Measurements from ENCODE around the gene KRTAP12-1.
"Not testable (repeated sequence)": the region's sequence is repeated elsewhere in the genome, so short reads cannot be mapped to it uniquely, and the experiment has no call there.

Gene KRTAP12-1

DNA sequence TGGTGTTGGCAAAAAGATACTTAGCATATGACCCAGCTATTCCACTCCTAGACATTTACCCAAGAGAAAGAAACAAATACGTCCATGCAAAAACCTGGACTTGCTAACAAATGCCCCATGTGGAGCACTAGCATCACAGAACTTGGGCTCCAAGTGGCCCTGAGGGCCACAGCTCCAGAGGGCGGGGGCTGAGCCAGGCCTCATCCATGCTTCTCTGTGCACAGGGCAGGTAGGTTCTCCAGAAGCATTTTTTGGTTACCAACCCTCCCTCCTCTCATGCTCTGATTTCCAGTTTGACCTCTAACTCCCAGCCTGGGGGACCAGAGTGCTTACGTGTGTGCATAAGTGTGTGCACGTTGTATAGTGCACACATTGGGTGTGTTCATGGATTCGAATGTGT is 17.3 kb downstream of the KRTAP12-1 start:
- no peak for DNase-seq

DNA sequence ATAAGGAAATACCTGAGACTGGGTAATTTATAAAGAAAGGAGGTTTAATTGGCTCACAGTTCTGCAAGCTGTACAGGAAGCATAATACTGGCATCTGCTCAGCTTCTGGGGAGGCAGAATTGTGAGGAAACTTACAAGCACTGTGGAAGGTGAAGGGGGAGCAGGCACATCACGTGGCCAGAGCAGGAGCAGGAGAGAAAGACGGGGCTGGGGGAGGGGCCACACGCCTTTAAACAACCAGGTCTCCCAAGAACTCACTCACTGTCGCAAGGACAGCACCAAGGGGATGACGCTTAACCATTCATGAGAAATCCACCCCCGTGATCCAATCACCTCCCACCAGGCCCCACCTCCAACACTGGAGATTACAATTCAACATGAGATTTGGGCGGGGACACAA is 20.4 kb downstream of the KRTAP12-1 start:
- not testable (repeated sequence) for DNase-seq

DNA sequence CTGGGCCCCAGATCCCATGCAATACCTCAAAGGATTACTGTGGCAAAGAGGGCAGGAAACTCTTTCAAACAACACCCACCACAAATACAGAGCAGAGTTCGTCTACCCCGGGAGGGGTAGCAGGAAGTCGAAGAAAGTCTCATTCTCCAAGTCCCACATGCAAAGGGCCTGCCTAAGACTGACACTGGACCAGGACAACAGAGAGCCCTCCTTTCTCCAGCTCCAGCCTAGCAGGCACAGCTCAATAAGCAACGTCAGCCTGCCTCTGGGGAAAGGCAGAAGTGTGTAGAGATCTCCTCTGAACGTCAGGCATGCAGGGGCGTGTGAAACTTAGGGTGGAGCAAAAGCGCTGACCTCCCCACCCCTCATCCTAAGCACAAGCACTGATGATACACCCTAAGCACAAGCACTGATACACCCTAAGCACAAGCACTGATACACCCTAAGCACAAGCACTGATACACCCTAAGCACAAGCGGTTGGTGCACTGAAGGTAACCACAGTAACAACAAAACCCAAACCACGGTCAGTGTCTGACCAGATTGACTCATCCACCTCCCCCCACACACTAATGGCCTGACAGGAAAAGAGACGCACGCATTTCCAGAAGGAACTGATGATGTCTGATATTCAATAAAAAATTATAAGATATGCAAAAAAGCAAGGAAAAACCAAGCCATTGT is 22.9 kb downstream of the KRTAP12-1 start:
- no peak for DNase-seq

DNA sequence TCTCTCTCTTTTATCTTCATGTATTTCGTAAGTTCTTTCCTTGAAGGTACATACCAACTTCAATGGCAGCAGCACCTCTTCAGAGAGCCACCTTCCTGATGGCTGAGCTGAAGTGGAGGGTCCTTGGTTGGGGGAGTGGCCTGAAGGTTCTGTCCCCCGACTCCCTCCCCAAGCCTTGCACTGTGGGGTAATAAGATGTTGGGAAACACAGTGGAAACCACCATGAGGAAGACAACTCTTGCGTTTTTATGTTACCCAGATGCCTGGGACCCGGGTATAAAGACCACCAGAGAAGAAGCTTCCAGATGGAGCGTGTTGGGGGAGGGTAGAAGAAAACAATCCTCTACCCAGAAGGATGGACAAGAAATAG is 23.4 kb downstream of the KRTAP12-1 start:
- no peak for DNase-seq

DNA sequence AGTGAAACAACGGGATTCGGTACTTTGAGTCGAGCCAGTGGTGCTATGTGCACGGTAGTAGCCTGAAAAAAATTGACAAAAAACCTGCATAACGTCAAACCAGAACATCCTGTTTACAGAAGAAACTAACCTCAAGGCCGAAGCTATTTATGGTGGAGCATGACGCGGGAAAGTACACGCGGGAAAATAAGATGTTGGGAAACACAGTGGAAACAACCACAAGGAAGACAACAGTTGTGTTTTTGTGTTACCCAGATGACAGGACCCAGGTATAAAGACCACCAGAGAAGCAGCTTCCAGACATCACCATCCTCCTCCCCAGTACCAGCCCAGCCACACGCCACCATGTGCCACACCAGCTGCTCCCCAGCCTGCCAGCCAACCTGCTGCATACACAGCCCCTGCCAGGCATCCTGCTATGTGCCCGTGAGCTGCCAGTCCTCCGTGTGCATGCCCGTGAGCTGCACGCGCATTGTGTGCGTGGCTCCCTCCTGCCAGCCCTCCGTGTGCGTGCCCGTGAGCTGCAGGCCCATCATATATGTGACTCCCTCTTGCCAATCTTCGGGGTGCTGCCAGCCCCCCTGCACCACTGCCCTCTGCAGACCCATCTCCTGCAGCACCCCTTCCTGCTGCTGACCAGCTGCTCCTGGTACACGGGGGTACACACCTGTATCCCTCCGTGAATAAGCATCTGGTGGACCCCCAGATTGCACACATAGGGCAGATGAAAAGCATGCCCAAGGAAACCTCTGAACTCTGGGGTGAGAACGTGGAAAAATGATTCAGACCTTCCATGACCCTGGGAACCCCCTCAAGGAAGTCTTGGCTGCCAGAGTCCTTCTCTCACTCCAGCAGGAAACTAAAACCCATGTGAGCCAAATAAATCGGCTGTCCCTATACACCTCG is 24.1 kb downstream of the KRTAP12-1 start, which contains the start of gene KRTAP12-3:
TSS of gene KRTAP12-3 (plus strand) at position 298 of the 906 bp plus-strand sequence. CDS start at position 346, 48 bp downstream.
- no peak for DNase-seq

DNA sequence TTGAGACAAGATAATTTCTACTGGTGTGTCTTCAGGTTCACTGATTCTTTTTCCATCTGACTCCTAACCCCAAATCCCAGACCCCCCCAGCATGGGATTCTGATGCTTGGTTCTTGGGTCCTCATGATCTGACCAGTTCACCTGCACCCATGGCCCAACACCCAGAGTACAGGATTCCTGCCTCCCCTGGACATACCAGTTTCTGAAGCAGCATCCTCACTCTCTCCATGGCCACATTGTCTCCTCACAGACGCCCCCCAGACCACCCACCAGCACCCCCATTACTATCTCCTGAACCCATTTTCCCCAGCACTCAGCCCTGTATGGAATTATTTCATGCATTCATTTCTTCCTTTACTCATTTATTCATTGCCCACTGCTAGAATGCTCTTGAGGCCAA is 25.1 kb downstream of the KRTAP12-1 start:
- no peak for DNase-seq

DNA sequence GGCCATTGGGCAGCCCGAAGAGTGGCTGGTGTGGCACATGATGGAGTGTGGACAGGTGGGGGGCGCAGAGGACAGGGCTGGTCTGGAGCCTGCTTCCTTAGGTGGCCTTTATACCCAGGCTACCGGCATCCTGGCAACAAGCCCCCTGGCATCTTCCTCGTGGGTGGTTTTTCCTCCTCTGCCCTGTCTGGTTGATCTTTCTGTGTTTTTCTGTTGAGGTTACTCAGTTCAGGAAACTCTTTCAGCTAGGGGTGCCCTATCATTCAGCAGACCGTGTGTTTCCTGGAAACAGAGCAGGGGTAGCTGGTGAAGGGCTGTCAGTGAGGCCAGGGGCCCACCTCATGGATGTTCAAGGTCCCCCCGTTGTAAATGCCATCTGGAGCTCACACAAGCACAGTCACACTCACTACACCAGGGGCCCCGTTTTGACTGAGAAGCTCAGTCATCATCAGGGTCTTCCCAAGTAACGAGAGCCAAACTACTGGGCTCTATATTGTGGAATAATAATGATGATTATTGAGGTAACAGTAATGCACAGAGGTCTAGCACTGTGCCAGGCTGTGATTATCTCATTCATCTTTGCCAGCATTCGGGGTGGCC is 27.3 kb downstream of the KRTAP12-1 start, which contains the start of gene KRTAP12-4:
TSS of gene KRTAP12-4 (minus strand) at position 84 of the 600 bp plus-strand sequence. CDS start at position 39, 45 bp downstream.
- DNase-seq, result no peak

DNA sequence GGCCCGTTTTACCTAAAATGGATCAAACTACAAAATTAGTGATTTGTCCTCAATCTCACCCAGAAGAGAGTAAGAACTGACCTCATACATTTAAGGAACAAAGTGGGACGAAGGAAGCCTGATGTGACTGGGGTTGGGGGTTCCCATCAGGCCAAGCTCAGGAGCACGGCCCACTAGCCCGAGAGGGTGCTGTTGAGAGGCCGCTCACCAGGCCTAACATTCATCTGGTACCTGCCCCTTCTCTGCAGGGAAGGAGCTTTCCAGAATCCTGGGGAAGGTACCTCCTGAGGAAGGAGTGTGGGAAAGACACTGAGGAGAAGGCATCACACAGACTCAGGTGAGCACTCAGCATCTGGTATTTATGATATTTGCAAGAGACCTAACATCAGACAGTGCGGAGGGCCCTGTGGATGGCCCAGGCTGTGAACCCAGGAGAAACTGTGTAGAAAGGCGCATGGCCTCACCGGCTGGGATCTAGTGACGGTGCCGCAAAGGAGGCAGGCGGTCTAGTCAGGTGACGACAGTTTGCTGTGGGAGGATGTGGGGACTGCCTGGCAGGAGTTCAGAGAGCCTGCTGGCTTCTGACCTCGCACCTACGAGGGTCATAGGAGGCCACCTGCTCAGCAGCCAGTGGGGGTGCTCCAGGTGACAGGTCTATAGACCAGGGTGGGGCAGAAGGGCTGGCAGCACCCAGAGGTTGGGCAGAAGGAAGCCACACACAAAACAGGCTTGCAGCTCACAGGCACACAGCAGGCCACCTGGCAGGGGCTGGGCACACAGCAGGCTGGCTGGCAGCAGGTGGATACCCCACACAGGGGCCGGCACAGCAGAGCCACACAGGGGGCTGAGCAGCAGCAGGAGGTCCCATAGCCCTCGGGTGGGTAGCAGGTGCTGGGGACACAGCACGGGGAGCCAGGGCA is 28.0 kb downstream of the KRTAP12-1 start:
- no peak for DNase-seq

GRCh38 chr21:44653123-44653522 is 28.8 kb downstream of the KRTAP12-1 start:
- DNase-seq, result no peak

GRCh38 chr21:44650973-44651675 is 30.8 kb downstream of the KRTAP12-1 start:
- DNase-seq, result no peak

DNA sequence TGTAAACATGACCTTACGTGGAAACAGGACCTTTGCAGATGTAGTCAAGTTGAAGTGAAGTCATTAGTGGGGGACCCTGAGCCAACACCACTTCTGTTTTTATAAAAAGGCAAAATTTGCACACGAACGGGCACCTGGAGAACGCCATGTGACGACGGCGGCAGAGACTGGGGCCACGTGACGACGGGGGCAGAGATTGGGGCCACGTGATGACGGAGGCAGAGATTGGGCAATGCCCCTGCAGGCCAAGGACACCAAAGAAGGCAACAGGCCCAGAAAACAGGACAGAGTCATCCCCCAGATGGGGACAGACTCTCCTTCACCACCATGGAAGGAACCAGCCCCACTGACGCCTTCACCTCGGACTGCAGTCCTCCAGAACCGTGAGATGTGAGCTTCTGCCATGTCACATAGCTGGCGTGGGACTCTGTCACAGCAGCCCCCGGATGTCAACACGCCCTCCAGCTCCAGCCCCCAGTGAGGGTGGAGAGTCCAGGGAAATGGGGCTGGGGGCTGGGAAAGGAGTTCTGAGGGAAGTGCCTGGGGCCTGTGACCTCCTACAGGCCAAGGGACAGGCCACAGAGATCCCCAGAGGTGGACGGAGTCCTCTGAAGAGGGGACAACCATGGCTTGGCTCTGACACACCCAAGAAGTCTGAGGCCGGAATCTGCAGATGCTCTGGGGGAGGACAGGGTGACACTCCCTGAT is 31.5 kb downstream of the KRTAP12-1 start:
- DNase-seq, result no peak

DNA sequence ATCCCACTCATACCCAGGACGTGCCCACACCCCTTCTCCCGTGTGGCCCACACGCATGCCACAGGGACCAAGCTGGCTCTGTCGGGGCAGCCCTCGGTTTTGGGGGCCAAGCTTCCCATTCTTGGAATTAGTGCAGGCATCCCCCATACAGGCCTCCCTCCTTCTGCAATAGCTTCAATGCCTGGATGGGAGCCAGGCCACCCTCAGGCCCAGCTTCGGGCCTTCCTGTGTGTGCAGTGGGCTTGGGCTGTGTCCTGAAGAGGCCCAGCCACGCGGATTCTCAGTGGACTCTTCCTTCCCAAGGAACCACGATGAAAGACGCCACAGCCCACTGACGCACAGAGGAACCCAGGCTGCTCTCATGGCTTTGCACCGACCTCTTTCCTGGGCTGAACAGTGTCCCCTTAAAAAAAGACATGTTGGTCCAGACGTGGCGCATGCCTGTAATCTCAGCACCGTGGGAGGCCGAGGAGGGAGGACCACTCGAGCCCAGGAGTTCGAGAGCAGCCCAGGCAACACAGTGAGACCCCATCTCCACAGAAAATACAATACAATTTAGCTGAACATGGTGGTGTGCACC is 32.4 kb downstream of the KRTAP12-1 start:
- DNase-seq, result no peak

- DNase-seq, result no peak
Measured at GRCh38 chr21:44648557-44649311, 33.2 kb downstream of the KRTAP12-1 start.

DNA sequence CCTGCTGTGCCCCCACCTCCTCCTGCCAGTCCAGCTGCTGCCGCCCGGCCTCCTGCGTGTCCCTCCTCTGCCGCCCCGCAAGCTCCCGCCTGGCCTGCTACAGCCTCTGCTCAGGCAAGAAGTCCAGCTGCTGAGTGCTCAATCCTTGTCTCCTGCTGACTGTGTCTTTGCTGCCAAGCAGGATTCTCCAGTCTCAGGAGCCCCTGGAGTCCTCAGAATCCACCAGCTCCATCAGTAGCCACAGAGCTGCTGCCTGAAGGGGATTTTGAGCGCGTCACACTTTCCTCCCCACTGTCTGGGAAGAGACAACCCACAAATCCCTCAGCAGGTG is 34.8 kb downstream of the KRTAP12-1 start:
- no peak for DNase-seq

- DNase-seq, result not testable (repeated sequence)
Measured at GRCh38 chr21:44646366-44647221, 35.4 kb downstream of the KRTAP12-1 start, which contains the start of gene KRTAP10-11. Gene KRTAP10-11 (plus strand): TSS chr21:44646414. CDS start chr21:44646459, 45 bp downstream.

DNA sequence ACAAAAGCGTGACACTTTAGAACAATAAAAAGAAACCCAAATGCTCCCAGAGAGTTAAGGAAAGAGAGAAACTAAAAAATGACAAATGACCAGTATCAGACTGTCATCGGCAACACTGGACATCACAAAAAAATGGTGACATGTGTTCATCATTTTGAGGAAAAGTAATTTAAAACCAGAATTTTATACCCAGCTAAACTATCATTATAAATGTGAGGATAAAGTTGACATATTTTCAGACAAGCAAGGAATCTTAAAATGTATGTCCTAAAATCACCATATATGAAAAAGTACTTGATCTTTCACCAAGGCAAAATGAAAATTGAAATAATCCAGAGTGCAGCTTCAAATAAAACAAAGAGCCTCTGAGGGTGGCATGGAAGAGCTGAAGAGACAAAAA is 37.1 kb downstream of the KRTAP12-1 start:
- no peak for DNase-seq

DNA sequence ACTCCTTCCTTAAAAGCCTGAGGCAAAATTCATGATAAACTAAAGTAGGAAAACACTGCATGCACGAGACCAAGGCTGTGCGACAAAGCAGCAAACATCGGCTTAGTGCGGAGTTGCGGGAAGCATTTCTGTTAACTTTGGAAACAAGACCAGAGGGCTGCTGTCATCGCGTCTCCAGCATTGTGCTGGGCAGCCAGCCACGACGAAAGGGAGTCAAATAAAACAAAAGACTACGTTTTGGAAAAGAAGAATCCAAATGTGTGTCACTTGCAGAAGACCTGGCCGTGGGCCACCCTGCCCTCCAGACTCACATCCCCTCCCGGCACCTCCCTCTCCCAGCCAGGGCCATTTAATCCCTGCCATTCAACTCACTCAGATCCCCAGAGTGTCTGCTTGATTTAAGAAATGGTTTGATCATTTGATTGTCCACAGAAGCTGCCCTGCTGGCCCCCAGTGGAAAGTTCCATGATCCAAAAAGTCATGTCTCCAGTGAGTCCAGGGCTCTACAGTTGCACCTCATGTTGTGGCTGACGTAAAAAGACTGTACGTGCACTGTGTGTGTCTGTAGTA is 38.1 kb downstream of the KRTAP12-1 start:
- no peak for DNase-seq

DNA sequence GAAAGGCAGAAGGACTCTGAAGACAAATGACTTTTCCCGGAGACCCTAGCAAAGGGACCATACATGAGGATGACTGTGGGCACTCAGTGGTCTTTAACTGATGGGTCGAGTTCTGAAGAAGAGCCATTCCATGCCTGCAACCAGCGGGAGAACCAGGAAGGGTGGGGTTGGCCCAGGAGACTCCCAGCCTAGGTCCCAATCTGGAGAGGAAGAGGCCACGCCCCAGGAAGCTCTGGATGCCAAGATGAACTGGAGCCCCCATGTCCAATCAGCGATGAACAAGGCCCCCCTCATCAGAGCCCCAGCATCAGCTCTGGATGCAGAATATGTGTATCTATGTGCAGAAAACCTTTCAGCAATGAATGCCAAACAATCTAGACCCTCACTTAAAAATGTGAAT is 41.2 kb downstream of the KRTAP12-1 start:
- DNase-seq, result no peak

GRCh38 chr21:44639331-44639655 is 42.7 kb downstream of the KRTAP12-1 start:
- no peak for DNase-seq
